ENCODE measurements around the gene UBE2L6.

Gene UBE2L6

GRCh38 chr11:57597461-57597915, 30.0 kb upstream of the UBE2L6 start, which contains the start of gene SERPING1:
SERPING1 (plus strand) TSS chr11:57597685; CDS start chr11:57598271, 586 bp downstream.
- Histone ChIP-seq H3K27ac (ENCODE audit: low read length) (peak within 1 kb of the TSS; percentile 68), H3K36me3 (ENCODE audit: control insufficient read depth, low read depth, low read length) (peaks cover 4% of the 10 kb centered on the region), H3K9me3 (ENCODE audit: control insufficient read depth, low read depth, low read length) (no peaks in the 10 kb centered on the region), H3K4me3 (ENCODE audit: low read length) (peak within 1 kb of the TSS; percentile 70), H3K27me3 (ENCODE audit: control insufficient read depth, insufficient read depth, low read length) (no peaks in the 10 kb centered on the region), H3K9ac (ENCODE audit: low read length) (peak within 1 kb of the TSS; percentile 66), H3K4me1 (ENCODE audit: control insufficient read depth, low read depth, low read length) (peaks cover 16% of the 10 kb centered on the region)

GRCh38 chr11:57596266-57596885, 28.9 kb upstream of the UBE2L6 start:
- no peak overlapping the region for H3K4me3 ChIP-seq (ENCODE audit: low read length)
- peaks cover 4% of the 10 kb centered on the region for H3K36me3 ChIP-seq (ENCODE audit: control insufficient read depth, low read depth, low read length)
- H3K27ac ChIP-seq (ENCODE audit: low read length) = no peak overlapping the region
- no peaks in the 10 kb centered on the region for H3K9me3 ChIP-seq (ENCODE audit: control insufficient read depth, low read depth, low read length)
- no peaks in the 10 kb centered on the region for H3K27me3 ChIP-seq (ENCODE audit: control insufficient read depth, insufficient read depth, low read length)
- H3K4me1 ChIP-seq (ENCODE audit: control insufficient read depth, low read depth, low read length) = peaks cover 16% of the 10 kb centered on the region
- no peak overlapping the region for H3K9ac ChIP-seq (ENCODE audit: low read length)

- H3K4me3 ChIP-seq (ENCODE audit: low read length) = no peak overlapping the region
Observed at GRCh38 chr11:57588046-57588710, 20.7 kb upstream of the UBE2L6 start.

GRCh38 chr11:57586711-57587245, 19.3 kb upstream of the UBE2L6 start:
- Histone ChIP-seq H3K27ac (ENCODE audit: low read length) (no peak overlapping the region), H3K4me3 (ENCODE audit: low read length) (no peak overlapping the region), H3K4me1 (ENCODE audit: control insufficient read depth, low read depth, low read length) (peaks cover 7% of the 10 kb centered on the region), H3K36me3 (ENCODE audit: control insufficient read depth, low read depth, low read length) (no peaks in the 10 kb centered on the region), H3K9me3 (ENCODE audit: control insufficient read depth, low read depth, low read length) (no peaks in the 10 kb centered on the region), H3K27me3 (ENCODE audit: control insufficient read depth, insufficient read depth, low read length) (no peaks in the 10 kb centered on the region), H3K9ac (ENCODE audit: low read length) (no peak overlapping the region)

More at GRCh38 chr11:57588046-57588710, 20.7 kb upstream of the UBE2L6 start:
- no peaks in the 10 kb centered on the region for H3K27me3 ChIP-seq (ENCODE audit: control insufficient read depth, insufficient read depth, low read length)
- H3K9ac ChIP-seq (ENCODE audit: low read length) = no peak overlapping the region
- no peak overlapping the region for H3K27ac ChIP-seq (ENCODE audit: low read length)
- peaks cover 7% of the 10 kb centered on the region for H3K4me1 ChIP-seq (ENCODE audit: control insufficient read depth, low read depth, low read length)
- H3K36me3 ChIP-seq (ENCODE audit: control insufficient read depth, low read depth, low read length) = no peaks in the 10 kb centered on the region
- H3K9me3 ChIP-seq (ENCODE audit: control insufficient read depth, low read depth, low read length) = no peaks in the 10 kb centered on the region

- Histone ChIP-seq H3K9ac (ENCODE audit: low read length) (no peak overlapping the region), H3K9me3 (ENCODE audit: control insufficient read depth, low read depth, low read length) (no peaks in the 10 kb centered on the region), H3K4me1 (ENCODE audit: control insufficient read depth, low read depth, low read length) (peaks cover 7% of the 10 kb centered on the region), H3K27ac (ENCODE audit: low read length) (no peak overlapping the region), H3K4me3 (ENCODE audit: low read length) (no peak overlapping the region), H3K36me3 (ENCODE audit: control insufficient read depth, low read depth, low read length) (no peaks in the 10 kb centered on the region), H3K27me3 (ENCODE audit: control insufficient read depth, insufficient read depth, low read length) (no peaks in the 10 kb centered on the region)
Observed at GRCh38 chr11:57585301-57585700, 17.8 kb upstream of the UBE2L6 start.

GRCh38 chr11:57584341-57584740, 16.9 kb upstream of the UBE2L6 start:
- Histone ChIP-seq H3K9me3 (ENCODE audit: control insufficient read depth, low read depth, low read length) (no peaks in the 10 kb centered on the region), H3K4me1 (ENCODE audit: control insufficient read depth, low read depth, low read length) (peaks cover 7% of the 10 kb centered on the region), H3K27ac (ENCODE audit: low read length) (no peak overlapping the region), H3K27me3 (ENCODE audit: control insufficient read depth, insufficient read depth, low read length) (no peaks in the 10 kb centered on the region), H3K36me3 (ENCODE audit: control insufficient read depth, low read depth, low read length) (no peaks in the 10 kb centered on the region), H3K4me3 (ENCODE audit: low read length) (no peak overlapping the region), H3K9ac (ENCODE audit: low read length) (no peak overlapping the region)

GRCh38 chr11:57574061-57574460, 6.6 kb upstream of the UBE2L6 start:
- H3K27ac ChIP-seq (ENCODE audit: low read length) = no peak overlapping the region
- H3K9me3 ChIP-seq (ENCODE audit: control insufficient read depth, low read depth, low read length) = no peaks in the 10 kb centered on the region
- no peaks in the 10 kb centered on the region for H3K27me3 ChIP-seq (ENCODE audit: control insufficient read depth, insufficient read depth, low read length)
- no peak overlapping the region for H3K4me3 ChIP-seq (ENCODE audit: low read length)
- H3K36me3 ChIP-seq (ENCODE audit: control insufficient read depth, low read depth, low read length) = no peaks in the 10 kb centered on the region
- peaks cover 14% of the 10 kb centered on the region for H3K4me1 ChIP-seq (ENCODE audit: control insufficient read depth, low read depth, low read length)
- H3K9ac ChIP-seq (ENCODE audit: low read length) = no peak overlapping the region

- no peak overlapping the region for H3K27ac ChIP-seq (ENCODE audit: low read length)
- H3K4me3 ChIP-seq (ENCODE audit: low read length) = no peak overlapping the region
- no peaks in the 10 kb centered on the region for H3K36me3 ChIP-seq (ENCODE audit: control insufficient read depth, low read depth, low read length)
- no peak overlapping the region for H3K9ac ChIP-seq (ENCODE audit: low read length)
- no peaks in the 10 kb centered on the region for H3K27me3 ChIP-seq (ENCODE audit: control insufficient read depth, insufficient read depth, low read length)
- peaks cover 18% of the 10 kb centered on the region for H3K4me1 ChIP-seq (ENCODE audit: control insufficient read depth, low read depth, low read length)
- H3K9me3 ChIP-seq (ENCODE audit: control insufficient read depth, low read depth, low read length) = no peaks in the 10 kb centered on the region
Observed at GRCh38 chr11:57571606-57572005, 4.1 kb upstream of the UBE2L6 start.

GRCh38 chr11:57568330-57568766, 876 bp upstream of the UBE2L6 start:
- H3K27ac ChIP-seq (ENCODE audit: low read length) = no peak overlapping the region
- H3K36me3 ChIP-seq (ENCODE audit: control insufficient read depth, low read depth, low read length) = no peaks in the 10 kb centered on the region
- H3K9ac ChIP-seq (ENCODE audit: low read length) = peak overlapping the region; percentile 88
- H3K9me3 ChIP-seq (ENCODE audit: control insufficient read depth, low read depth, low read length) = no peaks in the 10 kb centered on the region
- no peaks in the 10 kb centered on the region for H3K27me3 ChIP-seq (ENCODE audit: control insufficient read depth, insufficient read depth, low read length)
- peak overlapping the region; percentile 75 for H3K4me3 ChIP-seq (ENCODE audit: low read length)
- peaks cover 14% of the 10 kb centered on the region for H3K4me1 ChIP-seq (ENCODE audit: control insufficient read depth, low read depth, low read length)

- H3K9ac ChIP-seq (ENCODE audit: low read length) = peak overlapping the region; percentile 44
- no peak overlapping the region for H3K27ac ChIP-seq (ENCODE audit: low read length)
- H3K4me3 ChIP-seq (ENCODE audit: low read length) = peak overlapping the region; percentile 75
- no peaks in the 10 kb centered on the region for H3K9me3 ChIP-seq (ENCODE audit: control insufficient read depth, low read depth, low read length)
- no peaks in the 10 kb centered on the region for H3K27me3 ChIP-seq (ENCODE audit: control insufficient read depth, insufficient read depth, low read length)
- peaks cover 14% of the 10 kb centered on the region for H3K4me1 ChIP-seq (ENCODE audit: control insufficient read depth, low read depth, low read length)
- no peaks in the 10 kb centered on the region for H3K36me3 ChIP-seq (ENCODE audit: control insufficient read depth, low read depth, low read length)
Observed at GRCh38 chr11:57566905-57567514, 462 bp downstream of the UBE2L6 start.

GRCh38 chr11:57566005-57566904, 1.2 kb downstream of the UBE2L6 start:
- Histone ChIP-seq H3K4me1 (ENCODE audit: control insufficient read depth, low read depth, low read length) (peaks cover 14% of the 10 kb centered on the region), H3K9ac (ENCODE audit: low read length) (no peak overlapping the region), H3K9me3 (ENCODE audit: control insufficient read depth, low read depth, low read length) (no peaks in the 10 kb centered on the region), H3K36me3 (ENCODE audit: control insufficient read depth, low read depth, low read length) (no peaks in the 10 kb centered on the region), H3K27ac (ENCODE audit: low read length) (no peak overlapping the region), H3K4me3 (ENCODE audit: low read length) (no peak overlapping the region), H3K27me3 (ENCODE audit: control insufficient read depth, insufficient read depth, low read length) (no peaks in the 10 kb centered on the region)
